GM19438 (cell line): ENCODE results near the gene ZFP36L2.

Experiments used
- ATAC-seq: cut with Tn5 transposase; IDR thresholded peaks from one replicate; pipeline ENCODE4 v1.9.1; 2021; ENCODE audit warnings: low read depth; ENCODE audit not compliant: unreplicated experiment

The ZFP36L2 gene

DNA sequence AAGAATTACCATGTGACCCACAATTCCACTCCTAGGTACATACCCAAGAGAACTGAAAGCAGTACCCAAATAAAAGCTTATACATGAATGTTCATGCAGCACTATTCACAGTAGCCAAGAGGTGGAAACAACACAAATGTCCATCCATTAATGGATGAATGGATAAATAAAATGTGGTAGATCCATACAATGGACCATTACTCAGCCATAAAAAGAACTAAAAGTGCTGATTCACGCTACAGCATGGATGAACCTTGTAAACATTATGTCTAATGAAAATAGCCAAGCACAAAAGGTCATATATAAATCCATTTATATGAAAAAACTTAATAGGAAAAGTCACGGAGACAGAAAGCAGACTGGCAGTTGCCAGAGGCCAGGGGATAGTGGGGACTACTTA is 23.6 kb upstream of the ZFP36L2 start:
- ATAC-seq, result no peak

DNA sequence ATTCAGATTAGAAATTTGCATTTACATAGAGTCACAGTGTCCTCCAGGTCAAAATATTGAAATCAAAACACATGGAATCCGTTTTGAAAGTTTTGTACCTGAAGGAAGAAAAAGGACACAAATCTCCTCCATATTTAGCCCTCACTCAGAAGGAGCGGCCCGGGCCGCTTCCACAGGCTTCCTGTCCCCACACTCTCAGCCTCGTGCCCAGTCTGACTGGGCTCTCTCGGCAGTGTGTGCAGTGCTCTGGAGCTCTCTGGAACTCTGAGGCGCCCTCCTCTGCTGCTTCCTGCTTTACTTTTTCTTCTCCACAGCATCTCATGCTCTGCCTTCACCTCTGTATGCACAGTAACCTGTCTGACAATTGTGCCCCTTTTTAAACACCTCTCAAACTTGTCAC is 22.2 kb upstream of the ZFP36L2 start:
- ATAC-seq, result no peak

DNA sequence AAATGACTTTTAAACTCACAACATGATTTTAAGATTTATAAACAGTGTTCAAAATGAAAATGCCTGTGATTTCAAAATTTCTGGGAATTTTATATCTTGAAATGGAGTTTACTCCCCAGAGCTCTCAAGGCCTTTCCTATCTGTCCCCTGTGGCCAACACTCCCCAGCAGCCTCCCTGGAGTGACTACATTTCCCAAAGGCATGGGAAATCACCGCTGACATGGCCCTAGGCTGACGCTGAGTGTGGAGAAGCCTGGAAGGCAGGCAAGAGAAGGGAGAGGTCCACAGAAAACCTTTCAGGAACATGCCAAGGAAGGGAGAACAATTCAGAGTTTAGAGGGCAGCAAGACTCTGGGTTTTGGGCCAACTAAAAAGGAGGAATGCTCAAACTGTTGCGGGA is 20.2 kb upstream of the ZFP36L2 start:
- ATAC-seq, result no peak

DNA sequence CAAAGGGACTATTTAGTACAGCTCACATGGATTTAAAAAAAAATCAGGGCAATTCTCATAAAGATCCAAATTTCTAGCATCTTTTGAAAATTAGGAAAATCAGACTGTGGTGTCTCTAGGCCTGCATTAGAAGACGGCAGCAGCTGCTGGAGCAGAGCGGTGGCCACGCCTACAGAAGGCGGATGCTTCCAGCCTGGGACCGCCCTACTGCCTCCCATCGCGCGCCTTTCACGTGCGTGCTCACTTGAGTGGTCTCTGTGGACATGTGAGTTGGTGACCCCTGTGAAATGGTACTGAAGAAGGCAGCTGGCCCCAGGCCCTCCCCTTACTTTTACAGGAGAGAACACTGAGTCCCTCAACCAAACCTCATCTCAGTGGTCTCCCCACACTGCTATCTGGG is 15.2 kb upstream of the ZFP36L2 start:
- ATAC-seq, result no peak

DNA sequence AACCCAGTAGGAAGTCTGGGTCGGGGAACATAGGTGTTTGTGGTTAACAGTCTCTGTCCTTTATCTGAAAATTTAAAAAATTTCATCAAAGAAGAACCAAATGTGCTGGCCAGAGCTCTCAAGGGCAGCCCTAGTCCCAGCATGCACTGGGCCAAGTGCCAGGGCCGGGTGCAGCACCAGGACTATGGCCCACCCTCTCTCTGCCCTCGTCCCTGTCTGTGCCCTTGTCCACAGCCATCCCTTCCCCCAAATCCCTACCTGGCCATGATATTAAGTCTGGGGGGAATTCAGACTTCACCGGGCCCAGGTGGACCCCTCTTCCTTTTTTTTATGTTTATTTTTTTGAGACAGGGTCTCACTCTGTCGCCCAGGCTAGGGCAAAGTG is 14.4 kb upstream of the ZFP36L2 start:
- ATAC-seq, result no peak

DNA sequence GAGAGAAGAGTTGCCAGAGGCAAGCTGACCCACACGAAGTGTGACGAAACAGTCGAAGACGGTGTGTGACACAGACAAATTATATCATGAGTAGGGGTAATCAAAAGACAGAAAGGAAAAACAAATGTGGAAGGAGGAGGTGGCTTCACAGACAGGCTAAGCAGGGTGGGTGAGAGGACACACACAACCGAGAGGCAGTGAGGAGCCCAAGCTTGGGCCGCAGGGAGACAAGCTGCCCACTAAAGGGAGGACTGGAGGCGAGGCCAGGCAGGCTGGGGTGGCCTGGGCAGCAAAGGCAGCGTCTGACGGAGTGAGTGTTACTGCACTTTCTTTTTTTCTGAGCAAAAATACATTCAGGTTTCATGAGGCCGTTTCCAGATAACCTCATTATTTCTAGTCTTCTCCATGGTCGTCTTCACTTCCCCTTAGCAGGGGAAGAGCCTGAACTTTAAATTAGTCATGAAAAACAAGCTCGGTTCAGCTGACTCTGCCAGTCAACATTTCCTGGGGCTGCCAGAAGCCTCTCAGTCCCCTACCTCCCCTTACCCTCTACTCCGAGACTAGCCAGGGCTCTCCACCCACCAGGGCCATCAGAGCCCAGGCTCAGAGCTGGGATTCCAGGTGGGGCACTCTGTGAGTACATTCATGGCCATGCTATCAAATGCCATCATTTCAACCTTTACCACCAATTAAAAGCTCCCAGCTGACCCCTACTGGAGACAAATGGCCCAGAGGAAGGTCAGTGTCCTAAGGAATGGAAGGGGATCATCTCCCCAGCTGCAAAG is 13.8 kb upstream of the ZFP36L2 start:
- no peak for ATAC-seq

DNA sequence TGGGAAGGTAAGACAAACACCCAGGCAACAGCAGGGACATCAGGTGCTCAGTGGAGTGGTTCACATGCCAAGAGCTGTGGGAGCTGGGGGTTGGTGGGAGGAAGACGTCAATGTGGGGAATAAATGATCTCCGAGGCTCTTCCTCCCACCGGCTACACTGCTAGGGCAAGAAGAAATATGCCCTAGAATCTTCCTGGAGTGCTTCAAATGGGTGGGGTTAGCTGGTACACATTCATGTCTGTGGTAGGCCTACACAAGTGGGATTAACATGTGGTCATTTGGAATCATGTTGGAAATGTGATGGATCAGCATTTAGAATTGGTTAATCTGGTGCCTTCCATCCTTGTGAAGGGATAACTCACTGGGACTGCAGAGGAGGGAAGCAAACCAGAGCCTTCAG is 12.4 kb upstream of the ZFP36L2 start:
- ATAC-seq, result no peak

DNA sequence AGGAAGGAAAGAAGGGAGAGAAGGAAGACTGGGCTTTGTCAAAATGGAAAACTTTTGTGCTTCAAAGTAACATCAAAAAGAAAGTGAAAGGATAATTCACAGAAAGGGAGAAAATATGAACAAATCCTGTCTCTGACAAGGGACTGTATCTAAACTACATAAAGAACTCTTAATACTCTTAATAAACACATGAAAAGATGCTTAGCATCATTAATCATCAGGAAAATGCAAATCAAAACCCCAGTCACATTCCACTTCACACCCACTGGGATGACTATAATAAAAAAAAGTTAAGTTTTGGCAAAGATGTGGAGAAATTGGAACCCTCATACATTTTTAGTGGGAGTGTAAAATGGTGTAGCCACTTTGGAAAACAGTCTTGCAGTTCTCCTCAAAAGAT is 11.8 kb upstream of the ZFP36L2 start:
- no peak for ATAC-seq

DNA sequence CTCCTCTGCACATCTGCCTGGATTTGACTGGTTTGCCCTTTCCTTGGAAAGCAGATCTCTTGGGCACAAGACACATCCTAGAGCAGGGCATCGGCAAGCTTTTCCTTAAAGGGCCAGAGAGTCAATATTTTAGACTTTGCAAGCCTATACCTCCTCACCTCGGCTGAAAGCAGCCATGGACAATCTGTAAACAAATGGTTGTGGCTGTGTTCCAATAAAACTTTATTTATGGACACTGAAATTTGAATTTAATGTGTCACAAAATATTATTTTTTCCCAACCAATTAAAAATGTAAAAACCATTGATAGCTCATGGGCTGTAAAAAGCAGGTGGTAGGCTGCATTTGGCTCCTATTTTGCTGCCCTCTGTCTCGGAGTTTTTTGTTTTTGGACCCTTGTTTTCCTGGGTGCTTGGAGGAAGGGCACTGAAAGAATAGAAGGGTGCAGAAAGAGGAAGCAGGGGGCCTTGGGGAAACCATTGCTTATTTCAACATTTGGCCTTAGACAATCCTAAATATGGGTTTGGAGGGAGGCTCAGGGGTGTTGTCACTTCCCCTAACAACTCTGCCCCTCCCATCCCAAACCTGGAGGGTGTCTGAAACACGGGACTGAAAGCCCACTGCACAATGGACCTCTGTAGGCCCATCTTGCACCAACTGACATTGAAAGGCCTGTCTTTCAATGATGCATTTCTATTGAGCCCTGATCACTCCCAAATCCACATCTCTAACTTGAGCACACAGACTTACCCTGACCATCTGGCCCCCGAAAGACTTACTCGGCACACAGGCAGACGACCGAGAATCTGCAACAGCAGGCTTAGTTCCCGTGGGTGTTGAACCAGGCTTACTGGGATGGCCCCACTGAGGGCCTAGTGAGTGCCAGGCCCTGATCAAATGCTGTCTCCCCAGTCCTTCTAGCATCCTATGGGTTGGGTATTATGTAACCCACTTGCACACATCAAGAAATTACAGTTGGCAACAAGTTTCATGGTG is 7.1 kb upstream of the ZFP36L2 start:
- ATAC-seq, result no peak

DNA sequence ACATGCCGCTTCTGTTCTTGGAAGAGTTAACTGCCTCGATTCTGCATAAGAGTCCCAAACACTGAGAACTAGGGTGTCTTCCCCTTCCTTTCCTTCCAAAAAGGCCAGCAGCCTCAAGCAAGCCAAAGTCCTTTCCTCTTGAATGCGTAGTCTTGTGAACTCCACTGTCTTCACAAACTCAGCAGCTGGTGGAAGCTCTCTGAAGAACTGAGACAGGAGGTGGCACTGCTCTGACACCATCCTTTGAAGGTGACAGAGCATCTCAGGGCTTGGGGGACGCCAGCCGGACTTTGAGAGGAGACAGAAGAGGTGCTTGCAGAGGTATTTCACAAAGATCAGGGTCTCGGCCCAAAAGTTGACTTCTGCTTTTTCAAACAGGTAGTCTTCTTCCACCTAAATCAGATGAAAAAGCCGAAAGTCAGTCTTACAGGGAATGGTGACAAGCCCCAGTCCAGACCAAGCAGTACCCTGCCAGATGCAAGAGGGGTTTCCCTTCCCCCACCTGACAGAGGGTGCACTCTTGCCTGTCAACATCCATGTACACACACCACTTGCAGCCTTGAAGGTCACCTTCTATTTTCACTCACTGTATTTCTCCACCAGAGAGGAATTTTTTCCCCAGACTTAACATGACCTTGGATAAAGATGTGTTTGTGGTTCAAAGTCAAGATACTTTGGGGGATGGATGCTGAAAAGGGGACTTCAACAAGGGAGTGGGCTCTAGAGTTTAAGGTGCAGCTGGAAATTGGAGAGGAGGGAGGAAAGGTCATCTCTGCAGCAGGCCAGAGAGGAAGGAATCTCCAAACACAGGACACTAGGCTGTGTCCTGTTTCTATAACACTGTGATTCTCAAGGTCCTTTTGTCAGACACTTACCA is 4.8 kb upstream of the ZFP36L2 start:
- ATAC-seq, result no peak

DNA sequence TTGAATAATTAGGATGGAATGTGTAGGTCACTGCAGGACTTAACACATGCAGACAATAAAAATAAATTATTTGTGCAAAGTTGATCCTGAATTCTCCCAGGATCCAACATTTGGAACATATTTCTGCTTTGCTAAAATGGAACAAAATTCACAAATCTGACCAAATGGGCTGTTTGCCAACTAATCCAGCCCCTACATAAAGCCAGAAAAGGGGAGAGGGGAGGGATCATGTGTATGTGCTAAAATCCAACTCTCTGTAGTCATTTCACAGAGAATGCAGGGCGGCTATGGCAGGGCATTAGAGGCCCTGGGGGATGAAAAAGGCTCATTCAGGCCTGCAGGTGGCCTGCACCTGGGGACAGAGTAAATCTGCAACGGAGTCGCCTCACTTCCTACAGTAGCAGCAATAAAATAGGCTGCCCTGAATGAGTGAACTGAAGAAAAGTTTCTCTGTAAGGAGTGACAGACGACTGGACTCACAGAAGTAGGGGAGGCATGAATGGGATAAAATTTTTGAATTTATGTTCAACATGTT is 4.0 kb upstream of the ZFP36L2 start:
- no peak for ATAC-seq

DNA sequence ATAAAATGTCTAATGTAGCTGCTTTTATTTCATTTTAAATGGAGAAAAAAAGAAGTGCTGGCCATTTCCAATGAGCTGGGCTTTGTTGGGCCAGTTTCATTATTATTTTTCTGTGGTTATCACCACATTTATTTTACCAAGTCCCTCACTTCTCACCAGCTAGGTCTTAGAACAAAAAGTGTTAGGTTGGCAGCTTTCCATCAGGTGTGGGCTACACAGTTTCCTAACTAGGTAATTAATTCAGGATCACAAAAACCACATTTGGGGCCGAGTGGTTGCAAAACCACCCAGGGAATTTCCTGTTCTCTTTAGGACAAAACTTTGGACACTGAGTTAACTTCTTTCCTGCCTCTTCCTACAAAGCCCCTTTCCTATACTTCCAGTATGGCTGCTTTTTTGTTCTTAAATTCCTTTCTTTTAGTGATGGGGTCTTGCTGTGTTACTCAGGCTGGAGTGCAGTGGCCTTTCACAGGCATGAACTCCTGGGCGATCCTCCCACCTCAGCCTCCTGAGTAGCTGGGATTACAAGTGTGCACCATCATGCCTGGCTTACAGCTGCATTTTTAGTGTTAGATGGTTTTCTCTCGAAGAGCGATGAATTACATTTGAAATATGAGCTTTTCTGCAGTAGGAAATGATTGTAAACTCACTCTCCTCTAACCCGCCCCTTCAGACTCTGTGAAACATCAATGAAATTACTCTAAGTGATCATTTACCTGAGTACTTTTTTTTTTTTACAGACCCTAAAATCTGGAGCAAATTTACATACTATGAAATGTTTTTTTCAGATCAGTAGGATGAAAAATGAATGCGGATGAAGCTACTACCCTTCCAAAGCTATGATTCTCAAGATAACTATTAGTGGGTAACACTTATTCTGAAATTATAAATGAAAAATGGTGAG is 2.6 kb upstream of the ZFP36L2 start:
- ATAC-seq, result no peak

DNA sequence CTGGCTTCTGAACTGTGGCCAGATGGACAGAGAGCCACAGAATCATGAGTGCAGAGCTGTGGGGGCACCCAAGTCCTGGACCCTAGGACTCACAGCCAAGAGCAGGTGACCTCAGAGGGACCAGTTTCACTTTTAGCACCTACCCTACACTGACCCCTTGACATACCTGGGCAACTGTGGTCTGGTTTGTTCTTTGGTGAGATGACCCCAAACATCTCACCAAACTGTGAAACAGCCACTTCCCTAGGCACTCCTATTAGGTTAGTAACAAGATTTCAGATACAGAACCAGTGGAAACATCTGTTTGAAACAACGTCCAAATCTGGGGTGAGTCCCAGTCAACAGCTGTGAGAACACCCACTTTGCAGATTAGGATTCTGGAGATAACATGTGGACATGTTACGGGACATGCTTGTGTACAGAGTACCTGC is 1.9 kb upstream of the ZFP36L2 start:
- ATAC-seq, result no peak

DNA sequence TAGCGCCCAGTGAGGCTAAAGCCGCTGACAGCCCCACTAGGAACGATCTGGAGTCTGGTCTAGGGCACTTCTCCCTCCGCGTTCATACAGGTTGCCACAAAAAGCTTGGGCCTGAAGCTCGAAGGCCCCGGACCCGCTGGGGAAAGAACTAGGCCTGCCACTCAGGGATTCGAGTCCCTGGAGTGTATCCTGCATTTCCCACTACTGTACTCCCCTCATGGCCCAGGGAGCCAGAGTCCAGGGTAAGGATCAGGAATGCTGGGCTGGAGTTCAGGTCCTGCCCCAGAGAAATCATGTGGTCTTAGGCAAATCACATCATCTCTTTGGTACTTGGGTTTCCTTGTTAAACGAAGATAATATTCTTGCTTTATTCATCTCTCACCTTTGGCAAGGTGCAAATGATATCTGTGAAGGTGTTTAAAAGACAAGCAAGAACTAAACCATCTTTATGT is 1.4 kb upstream of the ZFP36L2 start:
- no peak for ATAC-seq

DNA sequence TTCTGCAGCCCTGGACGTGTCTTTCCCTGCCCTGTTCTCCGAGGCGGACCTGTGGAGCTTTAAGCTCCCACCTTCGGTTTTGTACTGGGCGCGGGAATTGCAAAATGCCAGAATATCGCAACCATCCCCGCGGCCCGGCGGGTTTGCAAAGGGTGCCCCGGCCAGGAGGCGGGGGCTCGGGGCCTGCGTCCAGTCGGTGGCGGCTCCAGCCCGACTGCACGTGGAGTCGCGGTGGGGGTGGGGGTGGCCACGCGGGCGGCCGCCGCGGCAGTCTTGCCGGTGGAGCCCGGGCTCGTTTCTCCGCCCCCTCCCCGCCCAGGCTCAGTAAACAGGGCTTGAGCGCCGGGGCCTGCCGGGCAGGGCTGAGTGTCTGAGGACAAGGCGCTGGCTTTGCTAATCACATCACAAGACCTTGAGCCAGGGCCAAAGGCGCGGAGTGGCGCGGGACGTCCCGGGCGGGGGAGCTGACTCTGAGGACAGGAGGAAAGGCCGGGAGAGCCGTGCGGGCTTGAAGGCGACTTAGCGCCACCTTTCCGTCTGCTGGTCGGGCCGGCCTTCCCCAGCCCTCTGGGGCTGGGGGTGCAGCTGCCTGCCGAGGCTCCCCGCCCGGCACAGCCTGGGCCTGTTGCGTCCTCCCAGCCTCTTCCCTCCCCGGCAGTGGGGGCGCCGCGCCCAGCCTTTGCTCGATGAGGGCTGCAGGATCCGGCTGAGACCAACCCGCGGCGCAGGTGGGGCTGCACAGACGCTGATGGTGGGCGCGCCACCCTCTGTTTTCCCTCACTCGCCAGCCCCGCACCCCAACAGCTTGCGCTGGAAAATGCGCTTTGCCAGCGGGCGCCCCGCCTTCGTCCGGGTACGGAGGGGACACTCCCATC is 786 bp upstream of the ZFP36L2 start:
- no peak for ATAC-seq

DNA sequence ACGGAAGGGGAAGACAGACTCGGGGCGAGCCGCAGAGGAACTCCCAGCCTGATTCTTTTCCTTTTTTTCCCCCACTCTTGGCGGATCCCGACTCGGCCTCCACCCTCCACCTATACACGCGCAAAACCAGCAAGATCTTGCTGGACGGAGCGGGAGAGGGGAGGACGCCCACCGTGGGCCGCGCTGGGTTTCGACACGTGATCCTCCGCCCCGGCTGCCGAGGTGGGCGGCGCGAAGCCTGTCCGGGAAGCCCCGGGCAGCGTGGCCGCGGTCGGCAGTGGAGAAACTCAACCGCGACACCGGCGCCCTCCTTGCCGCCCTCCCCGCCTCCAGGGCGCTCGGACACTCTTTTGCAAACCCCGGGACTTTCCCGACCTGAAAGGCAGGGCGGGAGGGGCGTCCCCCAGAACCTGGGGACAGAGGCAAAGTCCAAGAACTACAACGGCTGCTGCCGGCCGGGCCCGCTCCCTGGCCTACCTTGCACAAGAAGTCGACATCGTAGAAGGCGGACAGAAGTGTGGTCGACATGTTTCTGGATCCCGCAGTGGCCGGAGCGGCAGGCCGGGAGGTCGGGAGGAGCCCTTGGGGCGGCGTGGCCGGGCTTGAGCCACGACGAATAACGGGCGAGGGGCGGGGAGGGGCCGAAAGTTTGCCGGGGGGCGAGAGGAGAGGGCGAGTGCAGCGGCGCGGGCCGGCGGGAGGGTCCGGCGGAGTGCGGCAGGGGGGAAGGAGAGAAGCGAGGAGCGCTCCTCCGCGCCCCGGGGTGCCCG is 433 bp downstream of the ZFP36L2 start:
- peak; percentile 14 for ATAC-seq

DNA sequence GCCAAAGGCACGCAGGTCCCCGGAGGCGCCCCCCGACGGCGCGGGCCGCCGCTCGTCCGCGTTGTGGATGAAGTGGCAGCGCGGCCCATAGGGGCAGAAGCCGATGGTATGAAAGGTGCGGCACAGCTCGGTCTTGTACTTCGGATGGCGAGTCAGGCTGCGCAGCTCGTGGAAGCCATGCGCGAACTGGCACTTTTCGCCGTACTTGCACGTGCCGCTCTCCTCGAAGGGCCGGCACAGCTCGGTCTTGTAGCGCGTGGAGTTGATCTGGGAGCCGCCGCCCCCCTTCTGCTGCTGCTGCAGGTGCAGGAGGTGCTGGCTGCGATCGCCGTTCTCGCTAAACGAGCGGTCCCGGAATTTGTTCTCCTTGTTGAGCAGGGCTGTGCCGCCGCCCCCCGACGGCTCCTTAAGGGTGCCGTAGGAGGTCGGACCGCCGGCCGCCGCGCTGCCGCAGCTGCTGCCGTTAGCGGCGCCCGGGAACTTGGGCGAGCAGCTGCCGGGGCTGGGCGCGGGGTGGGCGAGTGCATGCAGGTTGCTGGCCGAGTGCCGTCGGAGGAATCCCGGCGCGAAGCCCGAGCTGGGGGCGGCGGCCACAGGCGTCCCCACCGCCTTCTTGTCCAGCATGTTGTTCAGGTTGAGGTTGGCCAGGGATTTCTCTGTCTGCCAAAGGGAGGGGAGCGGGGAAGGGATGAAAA is 1.2 kb downstream of the ZFP36L2 start:
- ATAC-seq, result no peak
